ENCODE results near the gene LRSAM1.

Gene LRSAM1

DNA sequence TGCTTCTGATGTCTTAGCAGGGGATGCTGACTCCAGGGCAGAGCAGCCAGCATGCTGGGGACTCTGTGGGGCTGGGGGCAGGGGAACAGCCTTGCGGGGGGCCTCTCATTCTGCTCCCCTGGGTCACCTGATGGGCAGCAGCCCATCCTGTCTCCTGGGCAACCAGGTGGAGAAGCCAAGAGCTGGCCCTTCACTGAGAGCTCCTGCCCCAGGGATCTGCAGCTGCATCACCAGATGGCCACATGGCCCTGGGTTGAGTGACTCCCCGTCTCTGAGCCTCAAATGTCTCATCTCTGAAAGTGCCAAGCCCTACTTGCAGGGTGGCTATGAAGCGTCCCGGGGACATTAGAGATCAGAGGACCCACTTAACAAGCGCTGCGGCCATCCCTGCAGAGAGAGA is 49.1 kb downstream of the LRSAM1 start:
- DNase-seq, result no peak

DNA sequence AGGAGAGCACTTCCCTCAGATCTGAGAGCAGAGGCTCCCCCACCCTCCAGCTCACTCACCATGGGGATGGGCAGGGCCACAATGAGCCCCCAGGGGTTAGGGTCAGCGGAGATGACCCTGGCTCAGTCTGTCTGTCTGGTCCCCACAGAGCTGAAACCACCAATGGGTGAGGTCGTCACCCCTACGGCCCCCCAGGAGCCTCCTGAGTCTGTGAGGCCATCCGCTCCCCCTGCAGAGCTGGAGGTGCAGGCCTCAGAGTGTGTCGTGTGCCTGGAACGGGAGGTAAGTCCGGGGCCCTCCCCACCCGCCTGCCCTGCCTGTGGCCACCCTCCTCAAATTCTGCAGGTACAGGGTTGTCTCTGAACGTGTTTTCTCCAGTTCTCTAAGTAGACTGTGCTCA is 49.6 kb downstream of the LRSAM1 start:
- DNase-seq, result no peak

DNA sequence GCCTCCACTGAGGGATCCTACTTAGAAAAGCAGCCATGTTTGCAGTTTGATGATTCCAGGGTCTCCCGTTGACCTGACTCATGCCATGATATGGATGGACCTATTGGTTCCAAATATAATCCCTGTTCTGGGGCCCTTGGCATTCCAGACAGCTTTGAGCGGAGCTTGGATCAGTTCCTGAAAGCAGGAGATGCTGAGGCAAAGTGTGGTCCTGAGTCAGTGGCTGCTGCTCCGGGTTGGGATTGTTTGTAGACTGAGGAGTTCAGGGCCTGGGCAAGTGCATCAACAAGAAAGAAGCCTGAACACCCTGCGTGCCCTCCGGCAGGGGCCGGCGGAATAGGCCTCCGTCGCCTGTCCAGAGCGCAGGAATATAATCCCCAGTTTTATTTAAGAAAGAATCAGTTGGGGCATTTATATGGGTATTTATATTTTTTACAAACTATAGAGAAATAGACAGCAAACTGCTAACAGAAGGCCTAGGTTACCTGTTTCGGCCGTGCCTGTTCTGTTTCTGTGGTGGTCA is 50.6 kb downstream of the LRSAM1 start:
- DNase-seq, result no peak

DNA sequence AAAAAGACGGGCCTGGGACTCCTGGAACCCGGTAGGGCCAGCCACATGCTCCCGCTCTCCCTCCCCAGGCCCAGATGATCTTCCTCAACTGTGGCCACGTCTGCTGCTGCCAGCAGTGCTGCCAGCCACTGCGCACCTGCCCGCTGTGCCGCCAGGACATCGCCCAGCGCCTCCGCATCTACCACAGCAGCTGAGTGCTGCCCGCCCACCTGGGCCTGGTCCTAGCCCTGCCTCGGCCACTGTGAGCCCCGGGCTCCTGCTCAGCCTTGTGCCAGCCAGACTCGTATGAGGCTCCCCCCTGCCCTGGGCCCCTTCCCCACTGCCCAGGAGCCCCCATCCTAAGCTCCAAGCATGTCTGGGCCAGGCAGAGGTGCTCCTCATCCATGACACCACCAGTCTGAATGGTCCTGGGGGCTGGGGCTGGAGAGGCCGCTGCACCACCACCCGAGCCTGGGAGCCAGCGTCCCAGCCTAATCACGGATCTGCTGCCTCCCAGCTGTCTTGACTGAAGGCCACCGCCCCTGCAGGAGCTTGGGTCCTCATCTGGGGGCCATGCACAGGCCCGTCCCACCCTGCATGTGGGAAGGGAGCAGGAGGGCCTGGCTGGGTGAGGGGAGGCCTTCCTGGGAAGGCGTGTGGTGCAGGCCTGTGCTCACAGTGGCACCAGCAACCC is 51.5 kb downstream of the LRSAM1 start:
- no peak for DNase-seq

DNA sequence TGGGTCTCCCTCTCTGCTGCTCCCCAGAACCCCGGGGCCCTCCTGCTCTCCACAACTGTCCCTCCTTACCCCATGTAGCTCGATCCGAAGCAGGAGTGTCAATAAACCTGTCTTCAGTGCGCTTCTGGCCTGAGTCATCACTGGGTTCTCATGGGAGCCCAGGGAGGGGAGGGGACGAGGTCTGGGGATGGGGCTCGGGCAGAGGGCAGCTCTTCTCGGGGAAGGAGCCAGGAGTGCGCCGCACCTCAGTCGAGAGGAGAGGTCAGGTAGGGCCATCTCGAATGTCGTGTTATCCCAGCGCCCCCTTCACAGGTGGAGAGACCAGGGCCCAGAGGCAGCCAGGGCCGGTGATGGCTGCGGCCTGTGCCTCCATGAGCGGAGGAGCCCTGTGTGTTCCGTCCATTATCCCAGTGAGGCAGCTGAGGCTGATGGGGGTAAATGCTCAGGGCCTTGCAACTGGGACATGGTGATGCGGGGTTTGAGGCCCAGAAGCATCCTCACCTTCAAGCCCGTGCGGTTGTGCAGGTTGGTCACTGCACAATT is 52.1 kb downstream of the LRSAM1 start:
- no peak for DNase-seq

DNA sequence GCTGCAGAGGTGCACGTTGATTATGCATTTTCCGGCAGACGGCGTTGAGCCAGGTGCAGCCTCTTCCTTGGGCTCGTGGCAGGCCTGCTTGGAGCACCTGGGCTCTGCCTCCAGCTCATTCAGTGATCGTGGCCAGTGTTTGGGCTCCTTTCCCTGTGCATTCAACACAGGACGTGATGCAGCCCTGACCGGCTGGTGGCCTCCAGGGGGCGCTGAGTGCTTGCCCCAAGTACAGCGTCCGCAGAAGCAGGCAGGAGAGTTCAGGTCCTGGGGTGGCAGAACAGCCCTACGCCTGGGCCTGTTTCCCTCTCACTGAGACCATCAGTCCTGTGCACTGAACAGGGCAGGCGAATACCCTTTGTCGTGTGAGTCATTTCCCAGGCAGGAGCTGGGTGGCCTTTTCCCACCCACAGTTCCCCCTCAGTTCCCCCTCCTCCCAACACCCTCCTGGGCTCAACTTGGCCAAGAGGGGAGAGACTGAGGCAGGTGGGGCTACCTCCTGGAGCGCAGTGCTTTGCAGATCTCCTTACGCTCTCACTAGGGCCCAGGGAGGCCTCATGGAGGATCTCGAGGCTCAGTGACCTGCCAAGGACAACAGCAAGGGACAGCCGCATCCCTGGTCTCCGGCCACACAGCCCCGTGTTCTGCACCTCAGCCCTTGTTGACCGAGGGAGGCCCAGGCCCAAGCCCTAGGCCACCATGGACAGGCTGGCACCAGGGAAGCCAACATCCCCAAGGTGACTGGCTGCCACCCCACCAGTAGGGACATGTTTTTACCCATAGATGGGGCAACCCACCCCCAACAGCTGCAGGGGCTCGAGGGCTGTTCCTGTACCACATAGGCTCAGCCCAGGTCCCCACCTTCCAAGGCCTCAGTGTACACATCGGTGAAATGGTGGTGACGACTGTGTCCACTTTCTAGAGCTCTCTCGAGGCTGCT is 52.9 kb downstream of the LRSAM1 start:
- DNase-seq, result no peak

DNA sequence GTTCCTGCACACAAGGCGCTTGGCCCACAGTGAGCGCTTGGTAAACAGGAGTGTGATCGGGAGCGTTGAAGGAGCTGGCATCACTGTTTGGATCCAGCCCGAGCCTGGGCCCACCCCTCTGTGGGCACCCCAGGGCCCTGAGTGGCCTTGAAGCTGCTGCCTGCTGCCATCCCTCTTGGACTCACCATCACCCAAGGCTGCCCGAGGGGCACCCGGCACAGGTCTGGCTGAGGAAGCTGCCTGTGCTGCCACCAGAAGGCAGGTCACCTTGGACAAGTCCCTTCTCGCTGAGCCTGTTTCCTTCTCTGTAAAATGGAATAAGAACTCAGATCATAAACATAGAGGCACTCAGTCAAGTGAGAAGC is 53.6 kb downstream of the LRSAM1 start:
- no peak for DNase-seq

DNA sequence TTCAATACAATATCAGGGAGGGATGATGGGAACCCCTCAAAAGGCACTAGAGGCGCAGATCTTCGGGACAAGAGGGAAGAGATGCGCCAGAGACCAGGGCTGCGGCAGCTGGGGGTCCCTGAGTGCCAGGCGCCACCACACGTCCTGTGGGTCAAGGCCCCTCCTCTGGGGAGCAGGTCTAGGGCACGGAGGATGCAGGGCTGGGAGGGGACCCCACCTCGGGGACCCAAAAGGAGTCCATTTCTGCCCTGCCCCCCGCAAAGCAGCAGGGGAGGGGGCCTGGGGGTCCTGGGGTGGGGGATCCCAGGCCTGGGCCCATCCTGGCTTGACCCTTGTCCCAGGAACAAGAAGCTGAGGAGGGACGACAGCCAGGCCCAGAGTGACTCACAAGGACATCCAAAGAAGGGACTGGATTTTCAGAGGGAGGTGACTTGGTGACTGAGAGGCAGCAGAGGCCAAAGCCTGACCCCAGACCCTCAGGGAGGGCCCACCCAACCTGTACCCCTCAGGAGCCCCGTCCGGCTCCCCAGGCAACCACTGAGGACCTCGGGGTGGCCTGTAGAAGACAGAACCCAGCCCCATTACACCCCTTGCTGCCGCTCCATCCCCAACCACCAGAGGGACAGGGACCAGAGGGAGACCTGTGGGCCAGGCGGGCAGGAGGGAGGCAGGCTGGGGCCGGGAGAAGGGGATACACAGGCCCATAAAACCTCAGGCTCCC is 54.2 kb downstream of the LRSAM1 start:
- no peak for DNase-seq

DNA sequence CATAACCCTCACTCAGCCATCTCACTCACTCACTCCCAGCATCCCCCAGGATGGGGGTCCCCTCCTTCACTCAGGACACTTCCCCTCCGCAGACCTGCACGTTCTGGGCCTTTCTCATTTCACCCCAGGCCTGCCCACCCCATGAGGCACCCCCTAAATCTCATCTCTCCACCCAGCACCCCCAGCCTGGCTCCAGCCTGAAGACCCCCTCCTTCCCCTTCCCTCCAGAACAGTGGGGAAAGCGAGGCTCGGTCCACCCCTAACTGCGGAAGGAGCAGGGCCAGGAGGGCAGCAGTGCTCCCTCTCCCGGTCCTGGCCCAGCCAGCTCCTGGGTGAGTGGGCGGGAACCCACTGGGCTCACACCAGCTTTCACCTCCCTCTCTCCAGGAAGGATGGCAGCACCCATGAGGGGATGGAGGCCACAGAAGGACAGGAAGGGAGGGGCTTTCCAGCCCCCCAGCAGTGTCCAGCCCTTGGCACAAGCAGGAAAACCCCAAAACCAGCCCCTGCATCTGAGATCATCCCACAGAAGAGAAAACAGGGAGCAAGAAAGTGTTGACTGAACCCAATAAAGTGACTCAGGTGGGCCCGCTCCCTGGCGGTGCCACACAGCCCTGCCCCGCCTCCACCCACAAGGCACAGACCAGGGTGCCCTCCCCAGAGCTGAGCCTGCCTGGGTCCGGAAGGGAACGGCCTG is 55.0 kb downstream of the LRSAM1 start:
- no peak for DNase-seq

DNA sequence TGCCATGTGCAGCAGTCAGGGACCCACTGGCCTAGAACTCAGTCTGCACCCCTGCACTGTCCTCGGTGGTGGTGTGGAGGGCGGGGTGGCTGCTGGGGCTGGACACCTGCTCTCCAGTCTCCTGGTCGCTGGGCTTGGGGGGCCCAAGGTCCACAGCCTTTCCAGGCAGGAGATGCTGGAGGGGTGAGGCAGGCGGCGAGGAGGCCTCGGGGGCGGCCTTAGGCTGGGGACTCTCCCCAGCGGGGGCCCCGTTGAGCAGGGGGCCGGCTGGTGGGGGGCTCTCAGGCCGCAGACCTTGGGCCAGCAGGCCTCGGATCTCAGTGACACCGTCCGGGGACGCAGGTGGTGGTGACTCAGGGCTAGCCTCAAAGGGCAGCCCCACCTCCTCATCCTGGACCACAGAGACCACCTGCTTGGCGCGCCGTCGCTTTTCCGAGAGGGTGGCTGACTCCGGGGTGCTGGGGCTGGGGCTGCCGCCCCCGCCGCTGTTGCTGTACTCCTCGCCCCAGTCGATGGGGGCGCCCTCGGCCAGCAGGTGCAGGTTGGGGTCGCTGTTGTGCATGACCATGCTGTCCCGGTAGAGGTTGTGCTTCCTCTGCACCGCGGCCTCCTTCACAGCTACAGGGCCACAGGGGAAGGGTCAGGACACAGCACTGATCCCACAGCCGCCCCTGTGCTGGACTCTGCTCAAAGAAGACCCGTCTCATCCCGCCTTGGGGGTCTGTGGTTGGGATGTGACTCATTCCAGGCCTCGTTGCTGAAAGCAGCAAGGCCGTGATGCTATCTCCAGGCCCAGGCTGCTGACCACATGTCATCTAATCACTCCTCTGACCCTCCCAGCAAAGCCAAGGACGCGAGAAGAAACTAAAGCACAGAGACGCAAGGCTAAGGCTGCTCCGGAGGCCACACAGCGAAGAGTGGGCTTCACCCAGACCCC is 55.8 kb downstream of the LRSAM1 start:
- DNase-seq, result no peak

DNA sequence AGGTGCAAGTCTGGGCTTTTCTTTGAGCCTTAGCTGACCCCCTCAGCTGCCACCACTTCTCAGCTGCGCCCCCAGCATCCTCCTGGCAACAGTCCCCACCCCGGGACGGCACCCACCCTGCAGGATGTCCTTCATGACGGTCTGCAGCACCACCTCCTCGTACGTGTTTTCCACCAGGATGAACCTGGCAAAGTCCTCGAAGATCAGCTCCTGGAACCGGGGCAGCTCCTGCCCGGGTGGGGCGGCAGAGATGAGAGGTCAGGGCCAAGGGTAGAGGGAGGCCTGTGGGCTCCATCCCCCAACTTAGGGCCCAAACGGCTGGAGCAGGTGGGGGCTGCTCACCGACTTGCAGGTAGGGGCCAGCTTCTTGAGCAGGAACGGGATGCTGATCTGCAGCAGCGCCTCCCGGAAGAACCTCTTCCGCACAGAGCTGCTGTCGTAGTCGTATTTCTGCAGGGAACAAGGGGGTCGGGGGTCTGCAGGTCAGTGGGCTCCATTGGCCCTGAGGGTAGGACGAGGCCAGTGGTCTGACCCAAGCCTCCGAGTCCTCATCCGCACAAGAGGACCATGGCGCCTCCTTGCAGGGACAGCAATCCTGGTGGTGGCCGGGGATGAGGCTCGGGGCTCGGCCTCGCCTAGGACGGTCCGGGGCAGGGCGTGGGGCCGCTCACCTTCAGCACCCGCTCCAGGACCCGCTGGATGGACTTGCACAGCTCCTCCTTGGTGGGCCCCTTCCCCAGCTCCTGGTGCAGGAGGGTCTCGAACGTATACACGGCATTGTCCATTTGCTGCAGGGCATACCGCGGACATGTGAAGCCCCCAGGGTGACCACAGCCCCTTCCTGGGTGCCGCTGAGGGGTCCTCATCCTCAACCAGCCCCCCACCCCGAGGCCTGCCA is 56.7 kb downstream of the LRSAM1 start:
- no peak for DNase-seq

DNA sequence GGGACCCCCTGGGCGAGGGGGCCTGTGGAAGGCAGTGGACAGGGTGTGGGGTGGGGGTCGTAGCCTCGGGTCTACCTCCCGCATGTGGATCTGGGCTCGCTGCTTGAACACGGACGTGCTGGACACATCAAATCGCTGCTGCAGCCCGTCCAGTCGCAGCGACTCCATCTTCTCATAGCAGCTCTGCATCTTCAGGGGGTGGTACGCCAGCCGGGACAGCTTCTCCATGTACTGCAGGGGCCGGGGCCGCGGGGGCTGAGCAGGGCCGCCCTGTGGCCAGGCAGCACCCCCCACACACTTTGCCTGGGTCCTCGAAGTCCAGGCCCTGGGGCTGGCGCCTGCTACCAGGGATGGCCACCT is 57.6 kb downstream of the LRSAM1 start:
- no peak for DNase-seq

DNA sequence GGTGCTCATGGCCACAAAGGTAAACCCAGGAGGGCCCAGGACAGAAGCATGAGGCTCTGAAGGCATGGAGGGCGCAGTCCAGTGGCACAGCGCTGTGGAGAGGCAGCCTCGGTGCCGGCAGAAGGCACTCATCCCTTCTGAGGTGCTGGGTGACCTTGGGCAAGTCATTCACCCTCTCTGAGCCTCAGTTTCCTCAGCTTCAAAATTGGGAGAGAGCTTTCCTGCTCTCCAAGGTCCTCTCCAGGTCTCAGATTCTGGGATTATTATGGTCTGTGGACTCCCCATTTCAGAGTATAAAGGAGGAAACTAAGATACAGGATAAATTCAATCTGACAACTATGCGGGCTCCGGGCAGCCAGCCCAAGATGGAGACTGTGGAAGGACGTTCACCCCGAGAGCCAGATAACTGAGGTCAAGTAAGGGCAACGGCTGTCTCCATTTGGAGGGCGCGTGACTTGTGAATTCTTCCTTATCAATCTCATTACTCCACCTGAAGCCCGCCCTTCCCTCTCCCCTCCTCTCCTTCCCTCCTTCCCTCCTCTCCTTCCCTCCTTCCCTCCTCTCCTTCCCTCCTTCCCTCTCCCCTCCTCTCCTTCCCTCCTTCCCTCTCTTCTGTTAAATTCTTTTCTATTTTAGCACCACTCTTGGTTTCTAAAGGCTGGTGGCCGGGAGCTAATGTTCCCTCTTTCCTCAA is 58.1 kb downstream of the LRSAM1 start:
- no peak for DNase-seq

DNA sequence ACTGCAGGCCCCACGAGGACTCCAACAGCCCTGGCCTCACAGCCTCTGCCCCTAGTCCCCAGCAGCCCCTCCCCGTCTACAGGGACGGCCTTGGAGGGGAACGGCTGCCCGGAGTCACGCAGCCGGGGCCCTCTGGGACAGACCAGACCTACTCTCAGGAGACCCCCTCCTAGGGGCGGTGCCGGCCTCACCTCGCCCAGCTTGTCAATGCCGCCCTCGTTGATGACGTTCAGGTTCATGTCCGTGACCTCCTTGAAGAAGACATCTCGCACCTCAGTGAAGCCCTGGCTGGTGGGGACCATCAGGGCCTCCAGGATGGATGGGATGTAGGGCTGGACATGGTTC is 58.6 kb downstream of the LRSAM1 start:
- no peak for DNase-seq

DNA sequence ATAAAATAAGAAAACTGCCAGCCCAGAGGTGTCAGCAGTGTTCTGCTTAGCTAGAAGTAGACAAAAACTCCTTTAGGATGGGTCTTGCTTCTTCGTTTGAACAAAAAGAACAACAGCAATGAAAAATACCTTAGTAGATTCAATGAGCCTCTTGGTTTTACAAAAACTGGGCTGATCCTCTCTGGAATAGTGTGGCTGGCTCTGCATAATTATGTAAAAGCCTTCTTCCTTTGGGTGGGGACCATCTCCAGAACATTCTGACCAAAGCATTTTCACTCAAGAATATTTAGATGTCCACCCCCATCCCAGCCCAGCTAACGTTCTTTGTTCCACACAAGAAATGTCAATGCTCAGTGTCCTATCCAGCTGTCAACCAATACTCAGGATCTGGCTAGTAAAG is 63.2 kb downstream of the LRSAM1 start:
- DNase-seq, result no peak

DNA sequence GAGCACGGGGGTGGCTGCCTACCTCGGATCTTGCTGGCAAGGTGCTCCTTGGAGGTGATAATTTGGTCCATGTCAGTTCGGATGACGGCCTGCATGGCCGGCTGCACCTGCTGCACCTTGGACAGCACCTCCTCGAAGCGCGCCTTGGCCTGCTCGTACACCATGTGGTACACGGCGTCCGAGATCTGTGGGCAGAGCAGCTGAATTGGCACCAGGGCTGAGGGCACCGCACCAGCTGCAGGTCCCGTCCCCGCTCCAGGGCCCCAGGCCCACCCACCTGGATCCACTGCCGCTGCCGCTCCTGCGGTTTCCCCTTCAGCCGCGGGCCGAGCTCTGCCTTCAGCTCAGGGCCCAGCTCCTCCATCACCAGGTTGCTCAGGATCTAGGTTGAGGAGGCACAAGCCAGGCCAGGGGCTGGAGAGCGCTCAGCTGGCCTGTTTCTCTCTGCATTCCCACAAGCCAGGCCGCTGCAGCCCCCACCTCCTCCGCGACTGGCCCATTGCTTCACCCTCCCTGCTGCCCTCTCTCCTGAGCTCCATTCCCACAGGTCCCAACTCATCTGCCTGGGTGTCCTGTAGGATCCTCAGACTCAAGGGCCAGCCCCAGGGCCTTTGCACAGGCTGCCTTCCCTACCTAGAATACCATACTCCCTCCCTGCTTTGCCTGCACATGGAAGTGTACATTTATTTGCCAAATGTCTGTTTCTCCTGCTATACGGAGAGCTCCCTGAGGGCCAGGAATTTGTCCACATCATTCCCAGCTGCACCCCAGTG is 65.7 kb downstream of the LRSAM1 start:
- DNase-seq, result no peak

DNA sequence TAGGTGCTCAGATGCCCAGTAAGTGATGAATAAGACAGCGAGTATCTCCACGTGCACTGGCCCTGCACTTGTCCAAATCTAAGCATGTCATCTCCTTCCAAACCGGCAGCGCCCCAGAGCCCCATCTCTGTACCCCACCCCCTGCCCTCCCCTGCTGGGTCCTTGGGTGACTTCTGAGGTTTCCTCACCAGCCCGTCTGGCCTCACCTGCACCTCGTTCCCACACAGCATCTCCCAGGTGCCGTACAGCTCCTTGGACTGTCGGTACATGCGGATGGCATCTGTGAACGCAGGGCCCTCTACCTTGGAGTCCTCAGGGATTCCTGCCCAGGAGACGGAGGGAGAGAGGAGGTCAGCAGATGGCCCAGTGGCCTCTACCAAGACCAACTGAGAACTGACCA is 66.3 kb downstream of the LRSAM1 start:
- no peak for DNase-seq

DNA sequence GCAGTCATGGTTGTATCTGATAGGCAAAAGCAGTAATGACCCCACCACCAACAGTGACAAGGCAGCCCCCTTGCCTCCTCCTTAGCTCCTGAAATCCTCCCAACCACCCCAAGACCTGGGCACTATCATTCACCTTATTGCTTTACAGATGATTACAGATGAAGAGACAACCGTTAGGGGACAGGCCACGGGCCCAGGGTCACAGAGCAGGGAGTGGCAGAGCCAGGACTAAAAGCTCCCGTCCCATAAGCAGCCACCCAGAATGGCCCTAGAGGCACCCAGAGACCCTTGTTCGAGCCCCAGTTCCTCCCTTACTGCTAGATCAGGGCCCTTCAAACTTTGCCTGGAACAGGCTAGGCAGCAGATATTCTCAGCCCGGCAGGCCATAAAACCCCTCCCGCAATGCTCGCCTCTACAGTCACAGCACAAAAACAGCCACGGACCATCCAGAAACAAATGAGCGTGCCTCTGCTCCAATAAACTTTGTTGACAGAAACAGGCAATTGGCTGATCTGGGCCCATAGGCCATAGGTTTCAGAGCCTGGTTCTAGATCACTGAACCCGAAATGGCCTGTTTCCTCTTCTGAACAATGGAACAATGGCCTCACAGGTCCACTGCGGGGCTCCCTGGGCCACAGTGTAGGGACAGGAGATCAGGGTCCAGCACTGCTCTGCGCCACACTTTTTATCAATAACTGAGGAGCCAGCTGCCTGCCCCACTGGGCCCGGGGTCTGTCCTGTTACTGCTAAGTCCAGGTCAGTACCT is 67.0 kb downstream of the LRSAM1 start:
- no peak for DNase-seq

All from cortex of kidney (tissue), 1 donor.